ENCODE results near the gene ZNF669.

- TF ChIP-seq EZH2 (IDR thresholded peaks at IDR 0.05): no peak
- no peak for TF ChIP-seq POLR2AphosphoS5 (IDR thresholded peaks at IDR 0.05; ENCODE audit: borderline replicate concordance, low read depth, low read length)
- no peak for TF ChIP-seq FOXP2 (optimal IDR thresholded peaks at IDR 0.05; ENCODE audit: control extremely low read depth, extremely low read length, insufficient read depth)
Observed at GRCh38 chr1:247102381-247102780, 1.8 kb downstream of the ZNF669 start.
